ENCODE data around the gene CPA5.

The CPA5 gene

GRCh38 chr7:130377178-130377577, 32.6 kb downstream of the CPA5 start:
- DNase-seq (ENCODE audit: low spot score), result no peak

- no peak for DNase-seq (ENCODE audit: low spot score)
Measured at GRCh38 chr7:130379019-130379418, 34.4 kb downstream of the CPA5 start.

DNA sequence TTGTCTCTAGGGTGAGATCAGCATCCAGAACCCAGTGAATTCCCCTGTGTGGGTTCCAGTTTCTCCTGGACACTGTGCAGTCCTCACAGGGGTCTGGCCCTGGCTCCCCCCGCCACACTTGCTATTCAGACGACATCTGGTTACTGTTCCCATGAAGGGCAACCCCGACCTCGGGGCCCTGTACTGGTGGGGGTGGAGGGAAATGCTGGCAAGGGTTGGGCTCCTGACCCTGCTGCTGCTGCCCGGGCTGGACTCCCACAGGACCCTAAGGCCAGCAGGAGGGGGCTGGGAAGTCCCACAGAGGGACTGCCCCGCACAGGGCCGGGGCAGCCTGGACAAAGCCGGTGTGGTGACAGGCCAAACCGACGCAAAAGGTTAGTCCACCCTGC, 34.9 kb downstream of the CPA5 start:
- peak; percentile 40 for DNase-seq (ENCODE audit: low spot score)

- DNase-seq (ENCODE audit: low spot score), result peak; percentile 49
Measured at GRCh38 chr7:130379921-130380860, 35.6 kb downstream of the CPA5 start, which contains the start of gene CPA1. Gene CPA1 (plus strand): TSS chr7:130380494. CDS start chr7:130380521, 27 bp downstream.

DNA sequence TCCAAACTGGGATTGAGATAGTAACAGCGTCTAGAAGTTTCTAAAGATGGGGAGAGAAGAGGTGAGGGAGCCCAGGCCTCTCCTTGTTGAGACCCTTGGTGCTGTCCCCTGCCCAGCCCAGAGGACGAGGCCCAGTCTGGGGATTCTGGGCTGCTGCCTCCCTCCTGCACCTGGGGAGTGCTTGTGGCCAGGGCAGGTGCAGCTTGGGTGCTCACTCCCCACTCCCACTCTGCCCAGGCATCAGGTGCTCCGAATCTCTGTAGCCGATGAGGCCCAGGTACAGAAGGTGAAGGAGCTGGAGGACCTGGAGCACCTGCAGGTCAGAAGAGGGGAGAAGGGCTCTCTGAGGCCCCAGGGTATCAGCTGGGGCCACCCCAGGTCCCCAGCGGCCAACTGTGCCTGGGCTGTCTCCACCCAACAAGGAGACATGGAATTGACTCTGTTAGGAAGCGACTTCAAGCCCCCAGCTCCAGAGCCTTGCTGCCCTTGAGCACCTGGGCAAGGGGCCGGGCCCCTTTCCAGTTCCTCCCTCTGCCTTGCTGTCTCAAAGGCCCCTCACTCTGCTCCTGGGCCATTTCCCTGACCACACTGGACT, 36.3 kb downstream of the CPA5 start:
- no peak for DNase-seq (ENCODE audit: low spot score)

DNA sequence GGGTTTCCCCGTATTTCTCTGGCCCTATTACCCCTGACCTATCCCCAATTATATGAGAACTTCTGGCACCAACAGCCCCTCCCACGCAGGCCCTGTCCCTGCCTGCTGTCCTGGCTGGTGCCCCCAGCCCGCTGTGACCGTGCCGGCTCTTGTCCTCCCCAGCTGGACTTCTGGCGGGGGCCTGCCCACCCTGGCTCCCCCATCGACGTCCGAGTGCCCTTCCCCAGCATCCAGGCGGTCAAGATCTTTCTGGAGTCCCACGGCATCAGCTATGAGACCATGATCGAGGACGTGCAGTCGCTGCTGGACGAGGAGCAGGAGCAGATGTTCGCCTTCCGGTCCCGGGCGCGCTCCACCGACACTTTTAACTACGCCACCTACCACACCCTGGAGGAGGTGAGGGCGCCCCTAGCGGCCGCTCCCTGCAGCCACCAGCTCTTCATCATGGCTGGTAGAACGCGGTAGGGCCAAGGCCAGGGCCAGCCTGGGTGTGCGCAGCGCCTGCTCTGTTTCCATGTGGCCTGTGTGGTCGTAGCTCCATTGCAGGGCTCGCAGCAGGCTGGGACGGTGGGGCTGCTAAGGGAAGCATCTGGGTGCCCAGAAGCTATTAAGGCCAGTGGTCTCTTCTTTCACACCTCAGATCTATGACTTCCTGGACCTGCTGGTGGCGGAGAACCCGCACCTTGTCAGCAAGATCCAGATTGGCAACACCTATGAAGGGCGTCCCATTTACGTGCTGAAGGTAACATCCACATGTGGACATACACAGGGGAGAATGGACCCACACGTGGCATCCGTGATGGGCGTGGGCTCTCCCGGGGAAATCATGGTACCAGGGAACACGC, 37.1 kb downstream of the CPA5 start:
- no peak for DNase-seq (ENCODE audit: low spot score)

DNA sequence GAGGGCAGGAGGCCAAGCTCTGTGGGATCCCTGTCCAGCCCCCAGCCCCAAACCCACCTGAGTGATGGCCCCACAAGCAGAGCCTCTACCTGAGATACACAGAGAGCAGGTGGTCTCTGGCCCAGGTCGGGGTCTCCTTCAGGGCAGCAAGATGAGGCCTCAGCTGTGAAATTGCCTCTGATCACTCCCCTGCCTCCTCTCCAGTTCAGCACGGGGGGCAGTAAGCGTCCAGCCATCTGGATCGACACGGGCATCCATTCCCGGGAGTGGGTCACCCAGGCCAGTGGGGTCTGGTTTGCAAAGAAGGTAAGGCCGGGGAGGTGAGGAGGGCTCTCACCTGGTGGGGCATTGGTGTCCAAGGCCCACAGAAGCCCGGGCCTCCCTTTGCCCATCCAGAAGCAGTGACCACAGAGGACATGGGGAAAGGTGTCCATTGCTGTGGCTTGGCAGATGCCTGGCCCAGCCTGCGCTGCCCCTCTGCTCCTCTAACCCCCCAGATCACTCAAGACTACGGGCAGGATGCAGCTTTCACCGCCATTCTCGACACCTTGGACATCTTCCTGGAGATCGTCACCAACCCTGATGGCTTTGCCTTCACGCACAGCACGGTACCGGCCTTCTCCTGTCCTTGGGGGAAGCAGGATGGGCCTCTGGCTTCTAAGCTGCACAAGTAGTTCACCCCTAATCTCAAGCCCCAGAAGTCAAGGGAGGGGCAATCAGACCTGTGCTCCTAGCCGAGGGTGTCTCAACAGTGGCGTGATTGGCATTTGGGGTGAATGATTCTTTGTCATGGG, 38.8 kb downstream of the CPA5 start:
- no peak for DNase-seq (ENCODE audit: low spot score)

DNA sequence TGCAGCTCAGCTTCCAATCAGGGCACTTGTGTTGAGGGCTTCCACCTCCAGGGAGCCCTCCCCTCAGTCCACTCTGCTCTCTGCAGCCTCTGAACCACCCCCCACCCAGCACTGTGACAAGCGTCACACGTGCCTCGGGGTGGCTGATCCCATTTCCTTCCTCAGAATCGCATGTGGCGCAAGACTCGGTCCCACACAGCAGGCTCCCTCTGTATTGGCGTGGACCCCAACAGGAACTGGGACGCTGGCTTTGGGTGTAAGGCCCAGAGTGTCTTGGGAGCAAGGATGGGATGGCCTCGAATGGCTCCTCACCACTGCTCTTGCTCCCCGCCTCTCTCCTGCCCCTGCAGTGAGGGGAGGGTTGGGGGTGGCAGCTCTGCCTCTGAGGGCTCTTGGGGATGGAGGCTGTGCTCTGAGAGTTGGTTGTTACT, 39.8 kb downstream of the CPA5 start:
- no peak for DNase-seq (ENCODE audit: low spot score)

DNA sequence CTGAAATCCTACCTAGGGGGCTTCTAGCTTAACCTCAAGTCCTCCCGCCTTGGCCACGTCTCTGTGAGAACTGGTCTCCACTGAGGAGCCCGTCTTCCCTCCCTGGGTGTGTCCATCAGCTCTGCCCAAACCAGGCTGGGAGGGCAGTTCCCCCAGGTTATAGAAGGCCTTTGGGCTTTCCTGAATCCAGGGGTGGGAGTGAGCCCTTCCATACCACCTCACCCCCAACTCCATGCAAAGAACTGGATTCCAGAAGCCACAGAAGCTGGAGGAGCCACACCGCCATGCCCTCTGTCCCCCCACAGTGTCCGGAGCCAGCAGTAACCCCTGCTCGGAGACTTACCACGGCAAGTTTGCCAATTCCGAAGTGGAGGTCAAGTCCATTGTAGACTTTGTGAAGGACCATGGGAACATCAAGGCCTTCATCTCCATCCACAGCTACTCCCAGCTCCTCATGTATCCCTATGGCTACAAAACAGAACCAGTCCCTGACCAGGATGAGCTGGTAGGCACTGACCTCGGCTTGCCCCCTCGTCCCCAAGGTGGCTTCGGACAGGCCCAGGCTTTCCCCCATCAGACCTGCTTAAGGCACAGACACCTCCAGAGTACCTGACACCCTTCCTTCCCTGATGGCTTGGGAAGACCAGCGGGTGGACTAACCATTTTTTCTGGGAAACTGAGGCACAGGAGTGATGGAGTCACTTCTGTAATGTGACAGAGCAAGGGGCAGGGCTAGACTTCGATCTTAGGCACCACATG, 40.4 kb downstream of the CPA5 start:
- DNase-seq (ENCODE audit: low spot score), result no peak

DNA sequence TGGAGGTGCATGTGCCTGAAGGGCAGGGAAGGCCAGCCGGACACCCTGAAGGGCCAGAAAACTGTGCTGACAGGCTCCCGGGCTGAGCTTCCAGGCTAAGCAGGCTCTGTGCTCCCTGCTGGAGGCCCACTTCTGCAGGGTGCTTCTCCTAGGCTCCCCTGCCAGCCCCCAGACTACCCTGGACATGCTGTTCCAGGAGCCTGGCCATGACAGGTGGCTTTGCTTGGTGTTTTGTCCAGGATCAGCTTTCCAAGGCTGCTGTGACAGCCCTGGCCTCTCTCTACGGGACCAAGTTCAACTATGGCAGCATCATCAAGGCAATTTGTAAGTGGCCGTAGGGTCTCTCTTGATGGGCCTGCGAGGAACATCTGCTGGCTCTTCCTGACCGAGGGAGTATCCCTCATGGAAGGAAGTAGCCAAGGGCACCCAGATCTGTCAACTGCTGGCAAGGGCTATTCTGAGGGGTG, 41.0 kb downstream of the CPA5 start:
- no peak for DNase-seq (ENCODE audit: low spot score)

DNA sequence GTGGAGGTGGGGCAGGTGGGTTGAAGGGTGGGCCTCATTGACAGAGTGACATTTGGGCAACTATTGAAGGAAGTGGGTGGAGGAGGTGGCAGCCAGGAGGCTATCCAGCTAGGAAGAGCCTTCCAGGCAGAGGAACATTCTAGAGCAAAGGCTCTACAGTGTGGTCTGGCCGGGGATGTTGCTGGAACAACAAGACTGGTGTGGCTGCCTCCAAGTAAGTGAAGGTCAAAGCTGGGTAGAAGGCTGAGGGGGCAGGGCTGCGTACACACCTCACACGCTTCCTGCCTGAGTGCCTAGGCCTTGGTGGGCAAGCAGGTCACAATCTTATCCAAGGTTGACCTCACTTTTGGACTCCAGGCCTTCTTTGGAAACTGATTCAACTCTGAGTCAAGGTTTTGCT, 42.3 kb downstream of the CPA5 start:
- DNase-seq (ENCODE audit: low spot score), result no peak

DNA sequence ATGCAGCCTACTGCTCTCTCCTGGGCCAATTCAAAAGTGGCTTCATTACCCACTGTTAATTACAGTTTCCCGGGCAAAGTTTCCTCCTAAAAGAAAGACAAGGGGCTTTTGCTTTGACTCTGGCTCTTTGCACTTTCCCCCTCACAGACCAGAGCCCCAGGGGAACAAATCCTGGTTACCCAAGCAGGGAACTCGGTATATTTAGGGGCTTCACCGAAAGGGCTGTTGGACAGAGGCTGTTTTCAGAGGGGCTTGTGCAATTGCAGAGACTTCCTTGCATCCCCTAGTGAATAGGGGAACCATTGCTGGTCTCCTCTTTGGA, 42.7 kb downstream of the CPA5 start:
- no peak for DNase-seq (ENCODE audit: low spot score)

DNA sequence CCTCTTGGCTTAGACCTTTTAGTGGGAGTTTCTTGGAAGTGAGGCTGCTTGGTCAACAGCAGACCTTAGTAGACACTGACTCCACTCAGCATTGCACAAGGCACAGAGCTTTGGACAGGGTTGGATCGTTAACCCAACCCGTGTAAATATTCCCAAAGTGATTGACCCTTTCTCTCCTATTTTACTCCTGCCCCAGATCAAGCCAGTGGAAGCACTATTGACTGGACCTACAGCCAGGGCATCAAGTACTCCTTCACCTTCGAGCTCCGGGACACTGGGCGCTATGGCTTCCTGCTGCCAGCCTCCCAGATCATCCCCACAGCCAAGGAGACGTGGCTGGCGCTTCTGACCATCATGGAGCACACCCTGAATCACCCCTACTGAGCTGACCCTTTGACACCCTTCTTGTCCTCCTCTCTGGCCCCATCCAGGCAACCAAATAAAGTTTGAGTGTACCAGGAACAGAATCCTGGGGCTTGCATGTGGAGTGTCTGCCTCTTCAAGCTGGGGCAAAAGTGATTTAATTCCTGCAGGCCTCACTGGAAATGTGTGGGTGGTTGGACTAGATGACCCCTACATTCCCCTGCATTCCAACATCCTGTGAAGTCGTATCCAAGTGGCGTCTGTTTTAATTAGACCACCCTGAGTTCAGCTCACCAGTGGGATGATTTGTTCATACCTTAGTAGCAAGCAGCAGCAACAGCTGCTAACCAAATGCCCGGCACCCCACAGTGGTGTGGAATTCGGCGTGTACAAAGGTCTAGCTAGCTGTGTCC, 43.2 kb downstream of the CPA5 start:
- DNase-seq (ENCODE audit: low spot score), result no peak

DNA sequence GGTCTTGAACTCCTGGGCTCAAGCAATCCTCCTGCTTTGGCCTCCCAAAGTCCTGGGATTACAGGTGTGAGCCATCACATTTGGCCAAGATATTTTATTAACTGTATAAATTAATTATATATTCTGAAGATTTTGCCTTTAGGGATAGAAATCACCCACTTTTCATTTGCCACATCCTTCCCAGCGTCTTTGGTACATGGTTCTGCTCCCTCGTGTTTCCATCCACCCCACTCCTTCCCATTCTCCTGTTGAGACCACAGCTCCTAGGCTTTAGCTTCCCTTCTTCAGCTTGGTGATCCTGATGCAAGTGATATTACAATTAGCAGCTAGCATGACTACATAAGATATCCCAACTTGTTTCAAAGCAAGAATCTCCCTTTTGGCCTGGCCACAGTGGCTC, 44.1 kb downstream of the CPA5 start:
- no peak for DNase-seq (ENCODE audit: low spot score)

- no peak for DNase-seq (ENCODE audit: low spot score)
Measured at GRCh38 chr7:130390486-130390885, 45.9 kb downstream of the CPA5 start.

DNA sequence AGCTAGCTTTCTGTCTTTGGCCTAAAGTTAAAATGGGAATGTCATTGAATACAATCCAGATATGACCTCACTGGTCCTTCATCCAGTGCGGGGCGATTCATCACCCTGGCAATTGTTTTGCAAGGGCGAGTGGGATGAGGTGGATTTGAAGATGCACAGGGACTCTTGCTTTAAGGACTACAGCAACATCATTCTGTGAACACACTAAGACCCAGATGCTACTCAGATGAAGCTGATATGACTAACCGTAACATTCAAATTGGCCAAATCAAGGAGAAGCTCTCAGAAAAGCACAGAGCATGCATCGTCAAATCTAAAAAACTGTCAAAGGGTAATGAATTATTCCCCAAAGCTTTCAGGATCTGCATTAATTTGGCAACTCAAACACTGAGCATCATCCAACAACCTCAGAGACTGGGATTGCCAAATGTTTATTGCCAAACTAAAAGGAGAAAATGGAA, 48.5 kb downstream of the CPA5 start:
- no peak for DNase-seq (ENCODE audit: low spot score)

DNA sequence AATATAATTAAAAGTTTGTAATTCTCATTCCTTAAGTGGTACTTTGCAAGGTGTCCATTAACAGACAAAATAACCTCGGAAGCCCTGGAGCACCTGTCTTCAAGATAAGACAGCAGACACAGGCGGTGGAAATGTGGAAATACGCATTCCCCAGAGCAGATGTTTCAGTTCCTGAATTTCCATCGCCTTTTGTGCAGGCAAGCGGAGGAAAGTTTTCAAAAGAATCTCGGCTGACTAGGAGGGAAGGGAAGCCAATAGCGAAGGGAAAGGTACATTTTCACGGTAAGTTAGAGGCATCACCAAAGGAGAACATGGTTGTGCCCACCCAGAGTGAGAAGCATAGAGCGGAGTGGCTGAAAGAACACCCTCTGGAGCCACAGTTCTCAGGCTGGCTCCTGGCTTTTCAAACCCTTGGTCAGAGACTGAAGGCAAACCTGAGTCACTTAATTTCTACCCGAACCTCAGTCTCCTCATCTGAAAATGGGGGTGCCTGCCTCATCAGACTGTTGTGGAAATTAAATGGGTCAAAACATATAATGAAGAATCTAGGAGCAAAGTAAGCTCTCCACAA, 49.3 kb downstream of the CPA5 start:
- no peak for DNase-seq (ENCODE audit: low spot score)

- DNase-seq (ENCODE audit: low spot score), result no peak
Measured at GRCh38 chr7:130394421-130395195, 50.0 kb downstream of the CPA5 start.

Data from SK-N-DZ (cell line).